Head of caudate nucleus (tissue), 42 donors: ENCODE data around the gene UBE2R2.
A peak's percentile ranks its signal among the peaks of the same experiment; 100 is the strongest.

Source experiments
- DNase-seq, 42 donors: peaks; one replicate each; pipeline versions ENCODE4 v3.0.0 to v3.0.0-alpha.2; 2020 to 2021; ENCODE audit warnings: mixed read lengths in 7 of 42
- intact Hi-C: fragments of 100-400 bp; cut with DNase I; formaldehyde crosslinking; loops from one replicate; pipeline ENCODE4 v1.15.0; 2022

The UBE2R2 gene

DNA sequence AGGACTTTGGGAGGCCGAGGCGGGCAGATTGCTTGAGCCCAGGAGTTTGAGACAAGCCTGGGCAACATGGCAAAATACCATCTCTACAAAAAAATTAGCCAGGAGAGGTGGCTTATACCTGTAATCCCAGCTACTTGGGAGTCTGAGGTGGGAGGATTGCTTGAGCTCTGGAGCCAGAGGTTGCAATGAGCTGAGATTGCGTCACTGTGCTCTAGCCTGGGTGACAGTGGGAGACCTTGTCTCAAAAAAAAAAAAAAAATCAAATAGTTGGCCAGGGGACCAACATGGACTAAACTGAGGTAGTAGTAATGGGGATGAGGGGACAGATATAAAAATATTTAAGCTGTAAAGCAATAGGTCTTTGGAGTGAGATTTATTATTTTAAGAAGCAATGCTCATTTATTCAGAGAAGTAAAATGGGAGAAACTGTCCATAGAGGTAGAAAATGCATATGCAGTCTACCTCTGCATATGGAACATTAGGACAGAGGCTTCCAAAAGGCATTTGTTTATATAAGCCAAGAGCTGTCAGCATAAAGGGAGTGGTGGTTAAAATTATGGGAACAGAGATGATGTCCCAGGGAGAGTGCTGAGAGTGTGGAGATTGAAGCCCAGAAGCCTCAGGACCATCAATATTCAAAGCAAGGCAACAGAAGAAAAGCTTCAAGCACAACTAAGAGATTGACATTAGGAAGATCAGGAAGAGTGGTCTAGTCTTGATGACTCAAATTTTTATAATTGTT is 98.1 kb downstream of the UBE2R2 start:
- peak in 1 of 42 donors; percentile 6 for DNase-seq
- intact Hi-C loops = loop anchor here (10.0 kb wide), 1 partner anchor 100 kb away; the partner anchor contains the start of gene UBE2R2

DNA sequence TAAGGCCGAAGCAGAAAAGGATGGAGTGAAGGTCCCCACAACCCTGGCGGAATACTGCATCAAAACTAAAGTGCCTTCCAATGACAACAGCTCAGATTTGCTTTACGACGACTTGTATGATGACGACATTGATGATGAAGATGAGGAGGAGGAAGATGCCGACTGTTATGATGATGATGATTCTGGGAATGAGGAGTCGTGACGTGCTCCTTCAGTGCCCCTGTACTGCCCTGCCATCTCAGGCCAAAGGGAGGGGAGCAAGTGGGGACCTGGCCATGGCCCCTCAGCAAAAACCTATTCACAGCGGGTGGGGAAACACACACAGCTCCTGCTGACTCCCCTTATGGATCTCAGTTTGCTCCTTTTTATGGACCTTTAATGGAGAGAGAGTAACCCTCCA is 100.1 kb downstream of the UBE2R2 start:
- intact Hi-C loops = loop anchor here (10.0 kb wide), 1 partner anchor 102 kb away; the partner anchor contains the start of gene UBE2R2
- DNase-seq = peak in 2 of 42 donors; percentile 8 to 30

DNA sequence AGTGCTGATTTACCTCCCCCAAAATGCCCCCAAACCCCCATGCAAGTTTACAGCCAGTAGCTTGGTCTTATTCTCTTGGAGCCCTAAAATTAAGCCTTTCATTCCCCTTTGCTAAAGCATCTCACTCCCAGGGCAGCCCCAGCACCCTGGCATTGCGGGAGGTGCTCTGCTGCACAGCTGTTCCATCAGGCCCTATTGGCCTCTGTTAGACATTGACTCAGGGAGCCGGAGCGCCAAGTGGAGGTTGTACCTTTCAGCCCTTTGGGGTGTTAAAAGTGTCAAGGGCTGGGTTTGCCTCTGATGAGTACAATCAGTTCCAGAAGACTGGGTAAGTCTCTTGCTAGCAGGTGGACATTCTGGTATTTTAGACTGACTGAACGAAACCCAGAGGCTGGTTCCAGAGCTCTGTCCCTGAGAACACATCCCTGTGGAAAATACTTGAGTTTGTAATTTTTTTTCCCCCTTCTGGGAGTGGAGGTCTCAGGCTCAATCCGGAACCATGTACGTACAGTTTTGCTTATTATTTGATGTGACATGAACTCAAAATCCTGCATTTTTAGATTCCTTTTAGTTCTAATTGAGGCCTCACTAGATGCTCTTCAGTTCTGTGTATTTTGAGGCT is 102.4 kb downstream of the UBE2R2 start:
- DNase-seq = peak in 1 of 42 donors; percentile 11
- intact Hi-C loops = loop anchor here (10.0 kb wide), 1 partner anchor 105 kb away; the partner anchor contains the start of gene UBE2R2

DNA sequence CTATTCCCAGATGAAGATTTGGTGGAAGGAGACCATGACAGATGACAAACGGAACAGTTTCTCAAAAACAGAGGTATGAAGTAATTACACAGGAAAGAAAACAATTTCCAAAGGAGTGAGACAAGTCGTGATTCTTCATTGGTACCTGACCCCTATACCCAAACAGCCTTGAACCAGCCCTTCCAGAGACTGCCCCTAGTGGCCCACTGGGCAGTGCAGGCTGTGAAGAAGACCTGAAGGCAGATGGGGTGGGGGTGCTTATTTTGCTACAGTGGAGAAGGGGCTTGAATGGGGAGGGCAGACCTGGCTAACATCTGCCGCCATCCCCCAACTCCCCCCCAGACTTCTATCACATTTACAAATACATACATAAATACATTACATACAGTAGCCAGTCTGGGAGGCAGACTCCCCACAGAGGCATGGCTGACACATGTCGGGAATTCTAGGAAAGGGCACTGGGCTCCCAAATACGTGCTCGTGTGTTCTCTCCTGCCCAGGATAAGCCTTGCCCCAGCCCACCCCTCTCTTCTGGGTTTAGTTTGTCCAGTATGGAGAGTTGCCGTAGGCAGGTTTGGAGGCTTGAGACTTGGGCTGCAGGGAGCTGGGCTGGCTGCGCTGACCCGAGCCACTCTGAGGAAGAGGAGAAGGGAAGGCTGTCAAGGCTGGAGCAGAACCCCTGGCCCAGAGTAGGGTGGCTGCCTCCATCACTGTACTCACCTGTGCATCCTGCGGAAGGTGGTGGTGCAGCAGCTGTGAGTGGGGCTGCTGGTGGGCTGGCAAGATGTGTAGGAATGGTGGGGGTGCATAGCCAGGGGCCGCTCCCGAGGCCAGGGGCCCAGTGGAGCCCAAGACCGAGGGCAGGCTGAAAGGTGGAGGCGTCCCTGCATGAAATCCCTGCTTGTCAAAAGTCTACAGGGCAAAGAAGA is 105.3 kb downstream of the UBE2R2 start:
- intact Hi-C loops = loop anchor here (10.0 kb wide), 1 partner anchor 153 kb away; no protein-coding TSS in a partner anchor
- peak in 6 of 42 donors; percentile 11 to 54 (median 18) for DNase-seq

DNA sequence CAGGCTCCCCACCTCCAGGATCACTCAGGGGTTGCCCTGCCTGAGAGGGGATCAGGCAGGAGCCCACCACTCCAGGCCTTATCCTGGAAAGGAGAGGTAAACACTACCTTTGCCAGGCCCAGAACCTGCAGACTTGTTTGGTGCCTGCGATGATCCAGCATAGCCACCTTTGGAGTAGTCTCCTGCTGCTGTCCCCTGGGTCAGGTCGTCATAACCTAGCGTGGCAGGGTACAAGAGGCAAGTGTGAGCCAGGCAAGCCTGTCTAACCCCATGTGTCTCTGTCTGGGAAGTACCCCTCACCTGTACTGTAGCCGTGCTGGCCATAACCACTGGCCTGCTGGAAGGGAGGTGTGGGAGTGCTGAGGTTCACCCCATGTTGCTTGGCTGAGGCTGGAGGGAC is 106.1 kb downstream of the UBE2R2 start:
- DNase-seq = peak in 2 of 42 donors; percentile 11 to 34
- intact Hi-C loops = loop anchor here (10.0 kb wide), 1 partner anchor 152 kb away; no protein-coding TSS in a partner anchor

DNA sequence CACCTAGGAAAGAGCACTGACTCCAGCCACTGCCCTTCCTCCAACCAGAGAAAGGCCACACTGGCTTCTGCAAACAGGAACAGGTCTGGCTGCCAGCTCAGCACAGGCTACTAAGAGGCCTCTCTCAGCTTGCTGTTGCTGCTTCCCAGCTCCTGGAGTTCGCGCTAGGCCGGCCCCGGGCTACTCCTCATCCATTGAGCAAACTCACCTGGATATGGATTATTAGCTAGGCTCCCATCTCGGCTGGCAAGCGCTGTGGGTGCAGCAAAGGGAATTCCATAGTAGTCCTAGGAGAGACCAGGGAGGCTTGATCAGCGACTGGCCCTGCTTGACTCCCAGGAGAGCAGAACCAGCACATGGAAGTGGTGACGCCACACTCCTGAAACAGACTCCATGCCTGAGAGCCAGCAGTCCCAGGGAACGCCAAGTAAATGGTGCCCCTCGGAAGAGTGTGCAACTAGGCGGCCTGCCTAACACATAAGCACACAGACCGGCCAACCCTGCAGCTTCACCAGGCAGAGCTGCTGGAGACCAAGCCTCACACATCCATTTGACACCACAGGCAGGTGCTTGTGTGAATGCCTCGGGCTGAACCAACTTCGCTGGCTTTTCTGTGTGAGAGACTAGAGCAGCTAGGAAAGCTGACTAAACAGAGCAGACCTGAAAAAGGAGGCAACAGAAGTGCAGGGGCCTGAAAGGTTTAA is 107.2 kb downstream of the UBE2R2 start:
- DNase-seq = peak in 2 of 42 donors; percentile 14 to 24
- intact Hi-C loops = loop anchor here (10.0 kb wide), 1 partner anchor 151 kb away; no protein-coding TSS in a partner anchor

DNA sequence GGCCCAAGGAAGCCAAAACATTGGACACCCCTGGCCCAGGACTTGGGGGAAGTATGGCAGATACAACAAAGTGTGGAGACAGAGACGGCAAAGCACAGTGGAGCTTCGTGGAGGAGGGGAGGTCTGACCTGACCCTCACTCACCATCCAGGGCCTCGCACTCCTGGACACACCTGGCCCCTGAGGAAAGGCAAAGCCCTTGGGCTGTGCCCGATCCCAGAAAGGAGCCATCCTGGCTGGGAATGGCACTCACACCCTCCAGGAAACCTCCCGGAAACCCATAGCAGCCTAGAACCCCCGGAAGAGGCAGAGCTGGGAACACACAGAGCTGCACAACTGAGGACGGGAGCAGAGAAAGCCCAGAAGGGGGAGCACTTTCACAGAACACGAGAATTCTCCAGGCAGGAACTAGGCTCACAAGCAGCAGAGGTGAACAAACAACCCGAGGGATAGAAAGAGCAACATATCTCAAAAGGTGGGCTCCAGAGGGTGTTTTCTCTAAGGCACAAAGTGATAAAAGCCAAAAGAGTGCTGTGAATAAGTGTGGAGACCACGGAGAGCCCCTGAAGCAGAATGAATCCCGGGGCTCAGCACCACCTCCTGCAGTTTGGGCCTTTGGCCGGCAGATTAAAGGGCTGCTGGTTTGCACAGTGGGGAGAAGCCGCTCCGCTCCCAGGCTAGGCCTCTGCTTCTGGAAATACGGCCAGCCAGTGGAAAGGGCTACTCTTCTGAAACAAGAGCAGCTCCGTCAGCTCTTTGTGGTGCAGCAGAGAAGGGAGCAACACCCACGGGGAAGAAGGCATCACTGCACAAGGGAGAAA is 108.2 kb downstream of the UBE2R2 start:
- DNase-seq = peak; percentile 39 to 90 (median 76)
- intact Hi-C loops = loop anchor here (10.0 kb wide), 1 partner anchor 150 kb away; no protein-coding TSS in a partner anchor

DNA sequence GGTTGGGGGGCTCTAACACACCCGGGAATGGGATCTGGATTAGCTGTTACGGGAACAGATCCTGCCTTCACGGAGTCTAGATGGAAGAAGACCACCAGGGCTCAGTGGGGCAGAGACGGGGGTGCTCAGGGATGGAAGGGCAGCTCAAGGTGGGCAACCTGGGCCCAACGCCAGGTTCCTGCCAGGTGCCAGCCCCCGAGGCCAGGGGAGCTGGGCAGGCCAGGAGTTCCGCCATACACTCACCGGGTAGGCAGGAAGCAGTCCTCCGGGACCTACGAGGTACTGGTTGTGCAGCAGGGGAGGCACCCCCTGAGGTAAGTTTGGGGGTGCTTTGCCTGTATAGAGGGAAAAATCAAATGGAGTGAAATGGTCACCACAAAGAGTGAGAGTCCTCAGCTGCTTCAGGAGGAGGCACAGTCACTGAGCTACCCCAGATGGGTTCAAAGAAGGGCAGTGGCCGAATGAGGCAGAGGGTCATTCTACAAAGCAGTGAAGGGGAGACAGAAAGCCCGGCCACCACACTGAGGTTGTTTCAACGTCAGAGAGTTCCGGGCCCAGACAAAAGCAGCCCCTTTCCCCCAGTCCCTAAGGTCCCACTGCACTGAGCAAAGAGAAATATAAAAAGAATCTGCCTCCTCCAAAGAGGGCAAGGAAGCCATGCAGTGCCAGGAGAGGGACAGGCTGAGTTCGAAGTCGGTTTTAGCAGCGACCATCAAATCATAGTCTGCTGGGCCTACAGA is 110.0 kb downstream of the UBE2R2 start:
- no peak for DNase-seq

DNA sequence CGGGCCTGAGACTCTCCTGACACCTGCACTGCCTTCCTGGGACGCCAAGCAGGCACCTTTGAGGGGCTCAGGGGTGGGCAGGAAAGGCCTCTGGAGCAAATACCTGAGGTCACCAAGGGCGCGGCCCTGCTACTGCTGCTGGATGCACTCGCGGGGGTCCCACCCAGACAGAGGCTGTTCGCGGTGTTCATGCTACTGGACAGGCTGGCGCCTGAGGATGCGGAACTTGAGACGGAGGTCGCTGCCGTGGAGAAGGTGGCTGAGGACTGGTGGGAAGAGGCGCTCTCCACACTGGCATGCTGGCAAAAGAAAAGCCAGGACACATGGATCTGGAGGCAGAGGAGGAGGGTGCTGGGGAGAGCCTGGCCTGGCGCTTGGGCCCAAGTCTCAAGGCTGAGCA is 110.7 kb downstream of the UBE2R2 start:
- intact Hi-C loops = loop anchor here (10.0 kb wide), 1 partner anchor 147 kb away; no protein-coding TSS in a partner anchor
- no peak for DNase-seq

More for the DNA sequence above, 110.0 kb downstream of the UBE2R2 start:
- intact Hi-C loops = loop anchor here (10.0 kb wide), 1 partner anchor 148 kb away; no protein-coding TSS in a partner anchor

DNA sequence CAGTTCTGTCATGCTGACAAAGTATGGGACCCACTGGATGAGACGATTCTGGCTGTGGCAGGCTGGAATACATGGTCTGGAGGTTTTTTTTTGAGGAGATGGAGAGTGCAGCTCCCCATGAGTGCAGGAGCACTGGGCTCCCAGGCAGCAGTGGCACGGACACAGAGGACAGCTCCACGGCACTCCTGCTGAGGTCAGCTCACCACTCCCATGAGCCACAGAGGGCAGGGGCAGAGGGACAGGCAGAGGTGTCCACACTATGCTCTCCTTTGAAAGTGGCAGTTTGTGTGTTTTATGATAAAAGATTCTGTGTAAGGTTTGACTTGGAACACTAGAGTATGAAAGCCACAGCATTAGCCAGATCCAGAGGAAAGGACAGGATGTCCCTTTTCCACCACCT is 114.4 kb downstream of the UBE2R2 start:
- peak in 1 of 42 donors; percentile 12 for DNase-seq
- intact Hi-C loops = no loop called here

DNA sequence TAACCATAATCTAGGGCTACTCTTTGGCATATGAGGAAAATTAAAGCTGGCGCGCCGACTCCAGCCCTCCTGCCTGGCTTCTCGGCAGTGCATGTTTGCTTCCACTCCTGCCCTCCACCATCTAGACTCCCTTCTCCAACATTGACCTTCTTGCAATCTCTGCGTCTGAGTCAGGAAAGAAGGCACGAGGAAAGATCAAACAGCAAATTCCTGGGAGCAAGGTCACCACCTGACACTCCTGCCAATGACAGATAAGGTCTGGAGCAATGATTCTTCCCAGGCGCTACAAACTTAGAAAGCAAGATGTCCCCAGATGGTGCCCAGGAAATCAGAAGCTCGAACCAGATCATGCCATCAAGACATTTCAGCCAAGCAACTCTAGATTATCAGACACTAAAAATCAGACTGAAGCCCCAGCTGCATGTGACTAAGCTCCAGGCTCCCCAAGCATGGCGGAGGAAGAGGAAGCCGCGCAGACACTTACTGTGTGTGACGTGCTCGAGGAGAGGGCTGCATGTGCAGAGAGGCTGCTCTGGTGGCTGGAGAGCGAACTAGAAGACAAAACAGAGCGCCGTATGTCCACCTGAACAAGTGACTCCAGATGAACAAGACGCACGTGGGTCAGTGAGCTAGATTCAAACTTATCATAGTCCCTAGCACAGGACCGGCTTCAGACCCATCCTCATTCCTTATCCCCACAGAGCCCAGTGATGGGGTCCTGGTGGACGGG is 115.3 kb downstream of the UBE2R2 start:
- intact Hi-C loops = no loop called here
- DNase-seq = no peak

DNA sequence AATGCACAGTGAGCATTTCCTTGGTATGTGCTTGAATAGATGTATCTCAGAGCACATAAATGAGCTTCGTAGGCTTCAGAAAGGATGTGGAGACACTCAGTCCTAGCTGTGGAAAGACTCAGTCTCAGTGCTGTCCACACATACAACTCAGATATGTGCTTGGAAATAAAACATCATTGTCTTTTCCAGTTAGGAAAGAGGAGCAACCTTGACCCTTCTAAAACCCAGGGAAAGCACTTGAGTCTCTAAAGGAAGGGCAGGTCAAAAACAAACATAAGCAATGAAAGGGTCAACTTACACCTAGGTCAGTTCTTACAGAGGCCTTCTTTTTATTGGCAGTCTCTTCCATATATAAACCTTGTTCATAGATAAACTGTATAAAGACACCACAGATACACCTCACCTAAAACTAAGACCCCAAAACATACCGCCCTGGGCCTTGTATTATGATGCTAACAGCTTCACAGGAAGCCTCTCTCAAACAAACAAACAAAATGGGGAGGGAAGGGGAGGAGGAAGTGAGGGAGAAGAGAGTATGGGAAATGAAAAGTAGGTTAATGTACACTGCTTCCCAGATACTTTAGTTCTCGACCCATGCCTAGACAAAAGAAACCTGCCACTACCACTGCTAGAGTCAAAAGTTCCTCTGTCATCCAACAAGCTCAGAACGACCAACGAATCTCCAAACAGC is 117.4 kb downstream of the UBE2R2 start:
- intact Hi-C loops = no loop called here

DNA sequence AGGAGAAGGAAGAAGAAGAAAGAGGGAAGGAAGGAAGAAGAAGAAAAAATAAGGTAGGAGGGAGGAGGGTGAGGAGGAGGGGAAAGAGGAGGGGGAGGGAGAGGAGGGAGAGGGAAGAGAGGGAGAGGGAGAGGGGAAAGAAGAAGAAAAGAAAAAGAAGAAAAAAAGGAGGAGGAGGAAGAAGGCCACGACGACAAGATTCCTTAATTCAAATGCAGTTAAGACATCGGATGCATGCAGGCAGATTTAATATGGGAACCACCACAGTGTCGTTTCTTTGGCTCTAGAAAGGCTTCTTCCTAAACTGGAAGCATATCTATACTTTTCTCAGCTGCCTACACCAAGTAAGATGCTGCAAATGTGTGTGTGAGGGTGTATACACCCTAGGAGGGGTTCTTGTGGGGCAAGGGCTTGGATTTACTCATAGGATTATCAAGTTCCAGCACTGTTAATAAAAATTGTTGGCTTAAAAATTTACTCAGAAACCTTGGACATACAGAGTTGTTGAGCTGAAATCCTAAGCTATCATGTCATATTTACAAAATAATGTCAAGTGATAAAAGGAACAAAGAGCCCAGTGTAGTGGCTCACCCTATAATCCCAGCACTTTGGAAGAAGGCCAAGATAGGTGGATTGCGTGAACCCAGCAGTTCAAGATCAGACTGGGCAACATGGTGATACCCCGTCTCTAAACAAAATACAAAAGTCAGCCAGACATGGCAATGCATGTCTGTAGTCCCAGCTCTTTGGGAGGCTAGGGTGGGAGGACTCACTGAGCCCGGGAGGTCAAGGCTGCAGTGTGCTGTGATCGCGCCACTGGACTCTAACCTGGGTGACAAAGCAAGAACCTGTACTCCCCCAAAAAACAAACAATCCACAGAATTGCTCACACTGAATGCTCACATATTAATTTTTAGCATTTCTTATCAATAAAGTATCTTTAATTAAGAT is 123.2 kb downstream of the UBE2R2 start:
- peak in 1 of 42 donors; percentile 25 for DNase-seq
- intact Hi-C loops = no loop called here

More for the DNA sequence above, 117.4 kb downstream of the UBE2R2 start:
- DNase-seq = no peak

DNA sequence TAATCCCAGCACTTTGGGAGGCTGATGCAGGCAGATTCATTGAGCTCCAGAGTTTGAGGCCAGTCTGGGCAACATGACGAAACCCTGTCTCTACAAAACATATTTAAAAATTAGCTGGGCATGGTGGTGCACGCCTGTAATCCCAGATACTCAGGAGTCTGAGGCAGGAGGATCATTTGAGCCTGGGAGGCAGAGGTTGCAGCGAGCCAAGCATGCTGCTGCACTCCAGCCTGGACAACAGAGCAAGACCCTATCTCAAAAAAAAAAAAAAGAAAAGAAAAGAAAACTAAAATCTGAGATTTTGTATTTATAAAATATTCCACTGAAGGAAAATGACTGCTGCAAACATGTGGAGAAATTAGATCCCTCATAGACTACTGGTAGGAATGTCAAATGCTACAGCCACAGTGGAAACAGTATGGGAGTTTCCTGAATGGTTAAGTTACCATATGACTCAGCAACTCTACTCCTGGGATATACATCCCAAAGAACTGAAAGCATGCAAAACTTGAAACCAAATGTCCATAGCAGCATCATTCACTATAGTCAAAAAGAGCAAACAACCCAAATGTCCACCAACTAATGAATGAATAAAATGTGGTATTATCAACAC is 125.6 kb downstream of the UBE2R2 start:
- DNase-seq = no peak
- intact Hi-C loops = no loop called here
